Thoracic aorta (tissue), 2 donors: ENCODE measurements around the gene IQSEC3. TPM values are rescaled to one million over a fixed set of nuclear protein-coding genes. Genes with fewer than 3 reads are reported as not detected.

ENCODE experiments used
- ATAC-seq: fragments of 150-250 bp; one replicate; pipeline ENCODE4 v1.8.0; 2017; ENCODE audit warnings: low read depth; ENCODE audit not compliant: insufficient number of reproducible peaks, low FRiP score
- DNase-seq: peaks from one replicate; pipeline ENCODE4 v3.0.0-alpha.2; 2020; ENCODE audit warnings: low spot score
- H3K27ac ChIP-seq, 2 donors: fragments of 200-600 bp; sonication (generic); 1 replicate in 1 of 2; 2 replicates in 1 of 2; pipeline ENCODE4 v1.5.1; 2016; ENCODE audit warnings: mild to moderate bottlenecking in 2 of 2, moderate library complexity in 2 of 2
- H3K27me3 ChIP-seq: fragments of 200-600 bp; sonication (generic); replicated peaks from 2 replicates; pipeline ENCODE4 v1.6.0; 2016; ENCODE audit warnings: mild to moderate bottlenecking; ENCODE audit not compliant: insufficient read depth
- H3K36me3 ChIP-seq: fragments of 200-600 bp; sonication (generic); one replicate; pipeline ENCODE4 v1.5.1; 2016
- H3K4me1 ChIP-seq, 2 donors: fragments of 200-600 bp; sonication (generic); 1 replicate in 1 of 2; 2 replicates in 1 of 2; pipeline versions ENCODE4 v1.5.1 to v1.6.0; 2016; ENCODE audit warnings: low read depth in 2 of 2, mild to moderate bottlenecking in 1 of 2; ENCODE audit not compliant: control insufficient read depth in 1 of 2
- H3K4me3 ChIP-seq: fragments of 200-600 bp; sonication (generic); 2 replicates; pipeline ENCODE4 v1.5.1; 2016; ENCODE audit warnings: mild to moderate bottlenecking
- H3K9me3 ChIP-seq: fragments of 200-600 bp; sonication (generic); 2 replicates; pipeline ENCODE4 v1.5.1; 2016
- total RNA-seq, 2 donors: library from RNA; depleted of rRNA; stranded (reverse); fragments of >200 nt; gene quantifications; one replicate each; pipeline versions ENCODE4 v1.1.0 to v1.2.3, GENCODE V29; 2016
- TF ChIP-seq, protein P1 (sequence below): fragments of 200-600 bp; sonication (generic); IDR thresholded peaks from one replicate; pipeline ENCODE4 v1.5.1; 2019; ENCODE audit warnings: antibody characterized with exemption

IQSEC3 gene
- total RNA-seq, 2 donors from 2014 or later = 1.1 to 1.3 TPM

- Histone ChIP-seq H3K4me1 (no peaks in the 10 kb centered on the region), H3K4me3 (no peak overlapping the region), H3K9me3 (peaks cover 4% of the 10 kb centered on the region), H3K27me3 (no peaks in the 10 kb centered on the region), H3K27ac (no peak overlapping the region), H3K36me3 (no peaks in the 10 kb centered on the region)
- no peak for ATAC-seq
- TF ChIP-seq, protein P1, sequence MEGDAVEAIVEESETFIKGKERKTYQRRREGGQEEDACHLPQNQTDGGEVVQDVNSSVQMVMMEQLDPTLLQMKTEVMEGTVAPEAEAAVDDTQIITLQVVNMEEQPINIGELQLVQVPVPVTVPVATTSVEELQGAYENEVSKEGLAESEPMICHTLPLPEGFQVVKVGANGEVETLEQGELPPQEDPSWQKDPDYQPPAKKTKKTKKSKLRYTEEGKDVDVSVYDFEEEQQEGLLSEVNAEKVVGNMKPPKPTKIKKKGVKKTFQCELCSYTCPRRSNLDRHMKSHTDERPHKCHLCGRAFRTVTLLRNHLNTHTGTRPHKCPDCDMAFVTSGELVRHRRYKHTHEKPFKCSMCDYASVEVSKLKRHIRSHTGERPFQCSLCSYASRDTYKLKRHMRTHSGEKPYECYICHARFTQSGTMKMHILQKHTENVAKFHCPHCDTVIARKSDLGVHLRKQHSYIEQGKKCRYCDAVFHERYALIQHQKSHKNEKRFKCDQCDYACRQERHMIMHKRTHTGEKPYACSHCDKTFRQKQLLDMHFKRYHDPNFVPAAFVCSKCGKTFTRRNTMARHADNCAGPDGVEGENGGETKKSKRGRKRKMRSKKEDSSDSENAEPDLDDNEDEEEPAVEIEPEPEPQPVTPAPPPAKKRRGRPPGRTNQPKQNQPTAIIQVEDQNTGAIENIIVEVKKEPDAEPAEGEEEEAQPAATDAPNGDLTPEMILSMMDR = no peak
- no peak for DNase-seq
These were observed 23.1 kb downstream of the IQSEC3 start for GRCh38 chr12:89653-90052.

GRCh38 chr12:91213-91612, 24.6 kb downstream of the IQSEC3 start:
- ATAC-seq (no peak), DNase-seq (no peak)
- no peak overlapping the region for H3K4me3 ChIP-seq
- H3K27me3 ChIP-seq = no peaks in the 10 kb centered on the region
- TF ChIP-seq, protein P1 = no peak
- H3K4me1 ChIP-seq = no peaks in the 10 kb centered on the region
- H3K36me3 ChIP-seq = no peaks in the 10 kb centered on the region
- no peak overlapping the region for H3K27ac ChIP-seq
- H3K9me3 ChIP-seq = peaks cover 4% of the 10 kb centered on the region

DNA sequence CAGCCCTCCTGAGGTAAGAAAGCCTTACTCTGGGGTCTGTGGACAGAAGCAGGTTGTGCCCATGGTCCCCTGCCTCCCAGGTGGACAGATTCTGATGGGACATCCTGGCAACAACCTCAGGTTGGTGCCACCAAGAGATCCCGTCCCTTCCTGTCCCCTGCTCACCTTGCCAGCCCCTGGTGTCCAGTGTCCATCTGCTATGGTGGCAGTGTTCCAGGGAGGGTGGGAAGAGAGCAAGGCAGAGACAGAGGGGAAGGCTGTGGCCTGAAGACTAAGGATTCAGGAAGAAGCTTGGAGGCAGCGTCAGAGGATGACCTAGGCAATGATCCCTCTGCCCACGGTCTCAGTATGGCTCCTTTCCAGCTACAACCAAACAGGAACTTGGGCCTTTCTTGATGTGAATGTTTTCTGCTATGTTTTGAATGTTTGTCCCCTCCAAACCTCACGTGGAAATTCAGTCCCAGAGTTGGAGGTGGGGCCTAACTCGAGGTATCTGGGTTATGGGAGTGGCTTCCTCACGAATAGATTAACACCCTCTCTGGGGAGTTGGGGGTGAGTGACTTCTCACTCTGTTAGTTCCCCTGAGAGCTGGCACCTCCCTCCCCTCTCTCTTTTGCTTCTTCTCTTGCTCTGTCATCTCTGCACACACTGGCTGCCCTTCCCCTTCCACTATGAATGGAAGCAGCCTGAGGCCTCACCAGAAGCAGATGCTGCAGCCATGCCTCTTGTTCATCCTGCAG, 26.9 kb downstream of the IQSEC3 start:
- DNase-seq (no peak), ATAC-seq (no peak)
- H3K9me3 ChIP-seq = peaks cover 4% of the 10 kb centered on the region
- no peaks in the 10 kb centered on the region for H3K4me1 ChIP-seq
- H3K27ac ChIP-seq = no peak overlapping the region
- H3K36me3 ChIP-seq = no peaks in the 10 kb centered on the region
- TF ChIP-seq, protein P1 = no peak
- H3K27me3 ChIP-seq = no peaks in the 10 kb centered on the region
- H3K4me3 ChIP-seq = no peak overlapping the region

- no peaks in the 10 kb centered on the region for H3K27me3 ChIP-seq
- no peak overlapping the region for H3K4me3 ChIP-seq
- ATAC-seq (no peak), DNase-seq (no peak)
- TF ChIP-seq, protein P1 = no peak
- H3K4me1 ChIP-seq = no peaks in the 10 kb centered on the region
- H3K36me3 ChIP-seq = no peaks in the 10 kb centered on the region
- no peak overlapping the region for H3K27ac ChIP-seq
- no peaks in the 10 kb centered on the region for H3K9me3 ChIP-seq
These were observed 30.0 kb downstream of the IQSEC3 start for GRCh38 chr12:96543-96942.

DNA sequence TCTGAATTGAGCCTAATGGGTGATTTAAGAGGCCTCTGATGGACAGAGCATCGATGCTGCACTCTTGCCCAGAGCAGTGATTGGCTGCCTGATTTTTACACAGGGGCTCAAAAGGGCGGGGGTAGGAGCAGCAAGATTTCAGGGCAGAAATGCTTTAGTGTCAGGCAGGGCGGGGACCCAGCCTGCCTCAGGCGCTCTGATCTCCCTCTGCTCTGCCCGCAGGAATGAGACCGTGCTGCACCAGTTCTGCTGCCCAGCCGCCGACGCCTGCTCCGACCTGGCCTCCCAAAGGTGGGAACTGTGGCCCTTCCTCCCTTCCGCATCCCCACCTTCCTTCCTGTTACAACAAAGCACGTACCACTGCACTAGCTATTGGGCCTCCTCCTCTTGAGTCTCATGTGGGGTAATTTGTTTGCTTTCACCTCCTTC, 32.4 kb downstream of the IQSEC3 start:
- TF ChIP-seq, protein P1 = no peak
- ATAC-seq = no peak
- Histone ChIP-seq H3K36me3 (no peaks in the 10 kb centered on the region), H3K27me3 (no peaks in the 10 kb centered on the region), H3K9me3 (no peaks in the 10 kb centered on the region), H3K4me1 (no peaks in the 10 kb centered on the region), H3K27ac (no peak overlapping the region), H3K4me3 (no peak overlapping the region)
- no peak for DNase-seq
